Mucosa of rectum (tissue), 2 donors: ENCODE results near the gene CCDC195.

Source experiments
- H3K27ac ChIP-seq, 2 donors: one replicate each; pipeline ENCODE4 v1.7.0; 2013; ENCODE audit warnings: inconsistent platforms in 2 of 2, low read depth in 2 of 2, low read length in 2 of 2
- H3K27me3 ChIP-seq, 2 donors: one replicate each; pipeline ENCODE4 v1.7.0; 2013; ENCODE audit warnings: low read length in 2 of 2; ENCODE audit not compliant: control insufficient read depth in 2 of 2, insufficient read depth in 2 of 2
- H3K36me3 ChIP-seq, 2 donors: one replicate each; pipeline ENCODE4 v1.7.0; 2013; ENCODE audit warnings: low read length in 2 of 2; ENCODE audit not compliant: control insufficient read depth in 2 of 2, insufficient read depth in 2 of 2
- H3K4me1 ChIP-seq, 2 donors: one replicate each; pipeline ENCODE4 v1.7.0; 2013; ENCODE audit warnings: low read length in 2 of 2, mild to moderate bottlenecking in 1 of 2; ENCODE audit not compliant: control insufficient read depth in 2 of 2, insufficient read depth in 2 of 2
- H3K4me3 ChIP-seq, 2 donors: one replicate each; pipeline ENCODE4 v1.7.0; 2013; ENCODE audit warnings: low read length in 2 of 2
- H3K9ac ChIP-seq, 2 donors: one replicate each; pipeline ENCODE4 v1.7.0; 2013; ENCODE audit warnings: low read length in 2 of 2, low read depth in 1 of 2, mild to moderate bottlenecking in 1 of 2
- H3K9me3 ChIP-seq, 2 donors: one replicate each; pipeline ENCODE4 v1.7.0; 2013; ENCODE audit warnings: low read length in 2 of 2; ENCODE audit not compliant: control insufficient read depth in 2 of 2
- donor health status: healthy.
- donor health status: Normal muscosa, but diverticular disease.

The CCDC195 gene

GRCh38 chr2:224716201-224716600 lies at the start of gene CCDC195:
CCDC195 (minus strand) TSS chr2:224716365; CDS start chr2:224716365, 0 bp downstream.
- H3K27me3 ChIP-seq = no peaks in the 10 kb centered on the region
- H3K9me3 ChIP-seq = no peaks in the 10 kb centered on the region
- no peaks in the 10 kb centered on the region for H3K4me1 ChIP-seq
- H3K9ac ChIP-seq = no peak within 1 kb of the TSS
- no peak within 1 kb of the TSS for H3K27ac ChIP-seq
- no peak within 1 kb of the TSS for H3K4me3 ChIP-seq
- no peaks in the 10 kb centered on the region for H3K36me3 ChIP-seq

- Histone ChIP-seq H3K9ac (no peak overlapping the region), H3K4me3 (no peak overlapping the region), H3K4me1 (no peaks in the 10 kb centered on the region), H3K9me3 (no peaks in the 10 kb centered on the region), H3K36me3 (peaks cover 11 to 12% of the 10 kb centered on the region in 2 donors), H3K27me3 (no peaks in the 10 kb centered on the region), H3K27ac (no peak overlapping the region)
Measured at GRCh38 chr2:224764565-224765236, 48.5 kb upstream of the CCDC195 start.

GRCh38 chr2:224757934-224758548 lies 41.9 kb upstream of the CCDC195 start:
- H3K36me3 ChIP-seq = peaks cover 0 to 4% of the 10 kb centered on the region in 2 donors
- H3K27ac ChIP-seq = no peak overlapping the region
- no peak overlapping the region for H3K4me3 ChIP-seq
- H3K27me3 ChIP-seq = no peaks in the 10 kb centered on the region
- no peaks in the 10 kb centered on the region for H3K4me1 ChIP-seq
- H3K9me3 ChIP-seq = peaks cover 0 to 11% of the 10 kb centered on the region in 2 donors
- H3K9ac ChIP-seq = no peak overlapping the region

GRCh38 chr2:224753743-224754540 lies 37.8 kb upstream of the CCDC195 start:
- H3K4me1 ChIP-seq = no peaks in the 10 kb centered on the region
- no peak overlapping the region for H3K27ac ChIP-seq
- H3K36me3 ChIP-seq = peaks cover 0 to 4% of the 10 kb centered on the region in 2 donors
- no peak overlapping the region for H3K4me3 ChIP-seq
- no peaks in the 10 kb centered on the region for H3K27me3 ChIP-seq
- no peak overlapping the region for H3K9ac ChIP-seq
- peaks cover 0 to 11% of the 10 kb centered on the region in 2 donors for H3K9me3 ChIP-seq

GRCh38 chr2:224751996-224752698 lies 36.0 kb upstream of the CCDC195 start:
- no peaks in the 10 kb centered on the region for H3K27me3 ChIP-seq
- no peak overlapping the region for H3K27ac ChIP-seq
- no peaks in the 10 kb centered on the region for H3K4me1 ChIP-seq
- peaks cover 0 to 1% of the 10 kb centered on the region in 2 donors for H3K9me3 ChIP-seq
- H3K9ac ChIP-seq = no peak overlapping the region
- no peaks in the 10 kb centered on the region for H3K36me3 ChIP-seq
- H3K4me3 ChIP-seq = no peak overlapping the region

GRCh38 chr2:224749136-224749535 lies 33.0 kb upstream of the CCDC195 start:
- H3K27ac ChIP-seq = no peak overlapping the region
- H3K4me3 ChIP-seq = no peak overlapping the region
- H3K9me3 ChIP-seq = no peaks in the 10 kb centered on the region
- no peaks in the 10 kb centered on the region for H3K4me1 ChIP-seq
- no peaks in the 10 kb centered on the region for H3K36me3 ChIP-seq
- H3K27me3 ChIP-seq = no peaks in the 10 kb centered on the region
- H3K9ac ChIP-seq = no peak overlapping the region

GRCh38 chr2:224747765-224748164 lies 31.6 kb upstream of the CCDC195 start:
- Histone ChIP-seq H3K9ac (no peak overlapping the region), H3K4me1 (no peaks in the 10 kb centered on the region), H3K27ac (no peak overlapping the region), H3K9me3 (no peaks in the 10 kb centered on the region), H3K4me3 (no peak overlapping the region), H3K27me3 (no peaks in the 10 kb centered on the region), H3K36me3 (no peaks in the 10 kb centered on the region)

- Histone ChIP-seq H3K9me3 (peaks cover 0 to 9% of the 10 kb centered on the region in 2 donors), H3K9ac (no peak overlapping the region), H3K36me3 (no peaks in the 10 kb centered on the region), H3K4me1 (no peaks in the 10 kb centered on the region), H3K27me3 (no peaks in the 10 kb centered on the region), H3K27ac (no peak overlapping the region), H3K4me3 (no peak overlapping the region)
Measured at GRCh38 chr2:224736227-224736626, 20.1 kb upstream of the CCDC195 start.

GRCh38 chr2:224734949-224735348 lies 18.8 kb upstream of the CCDC195 start:
- no peaks in the 10 kb centered on the region for H3K4me1 ChIP-seq
- H3K27ac ChIP-seq = no peak overlapping the region
- H3K27me3 ChIP-seq = no peaks in the 10 kb centered on the region
- no peaks in the 10 kb centered on the region for H3K36me3 ChIP-seq
- peaks cover 0 to 9% of the 10 kb centered on the region in 2 donors for H3K9me3 ChIP-seq
- no peak overlapping the region for H3K4me3 ChIP-seq
- no peak overlapping the region for H3K9ac ChIP-seq
